Measurements from ENCODE around the gene CLASP2. TPM values are rescaled to one million over a fixed set of nuclear protein-coding genes. Genes with fewer than 3 reads are reported as not detected.

Gene CLASP2
- total and polyA plus RNA-seq, 7 experiments from 2014 or later = 7.4 to 83.8 (median 70.5) TPM

Other genes starting within 250 kb of the CLASP2 start
- 100 to 1,000 TPM; 139 to 221 (median 202) TPM for gene PDCD6IP, start 80.4 kb upstream of the CLASP2 start, total RNA-seq
- gene PDCD6IP, start 80.4 kb upstream of the CLASP2 start, polyA plus RNA-seq = 10 to 100 TPM; 60.3 to 75.1 TPM